ENCODE results near the gene TNNC1.

Gene TNNC1

DNA sequence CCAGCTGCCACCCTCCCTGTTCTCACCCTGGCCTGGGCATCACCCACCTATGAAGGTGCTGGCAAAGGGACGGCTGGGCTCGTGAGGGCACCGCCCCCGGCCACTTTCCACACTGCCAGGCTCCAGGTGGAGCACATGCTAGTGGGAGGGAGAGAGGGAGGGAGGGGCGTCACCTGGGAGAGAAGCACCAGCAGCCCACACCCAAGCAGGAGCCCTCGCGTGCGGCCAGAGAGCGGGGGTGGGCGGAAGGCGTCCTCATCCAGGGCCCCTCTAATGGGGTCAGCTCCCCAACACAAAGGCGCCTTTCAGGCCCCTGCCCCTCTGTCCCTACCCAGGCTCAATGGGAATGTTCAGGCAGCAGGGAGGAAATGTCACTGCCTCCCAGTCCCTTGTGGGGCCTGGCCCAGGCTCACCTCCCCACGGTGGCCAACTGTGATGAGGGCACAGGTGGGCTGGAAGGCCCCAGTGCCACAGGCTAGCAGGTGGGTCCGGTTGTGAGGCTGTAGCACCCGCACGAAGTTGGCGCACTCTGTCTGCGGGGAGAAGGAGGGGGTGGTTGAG lies 12.0 kb downstream of the TNNC1 start:
- no peak for DNase-seq

GRCh38 chr3:52441091-52441771 lies 12.6 kb downstream of the TNNC1 start:
- no peak for DNase-seq

DNA sequence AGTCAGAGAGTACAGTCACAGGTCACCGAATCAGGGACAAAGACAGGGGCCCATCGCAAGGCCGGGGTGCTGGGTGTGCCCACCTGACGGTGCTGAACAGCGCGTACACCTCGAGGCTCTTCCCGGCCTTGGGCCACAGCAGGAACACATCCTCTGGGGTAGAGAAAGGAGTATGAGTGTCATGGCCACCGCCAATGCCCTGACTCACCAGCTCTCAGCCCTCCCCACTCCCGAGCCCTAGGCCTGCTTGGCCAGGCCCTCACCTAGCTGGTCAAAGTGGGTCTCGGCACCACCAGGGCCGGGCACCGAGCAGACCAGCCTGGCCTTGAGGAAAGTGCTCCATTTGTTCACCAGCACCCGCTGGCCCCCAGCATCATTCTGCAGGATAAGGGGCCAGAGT lies 13.2 kb downstream of the TNNC1 start:
- DNase-seq, result no peak

GRCh38 chr3:52440249-52440551 lies 13.6 kb downstream of the TNNC1 start:
- DNase-seq, result no peak

DNA sequence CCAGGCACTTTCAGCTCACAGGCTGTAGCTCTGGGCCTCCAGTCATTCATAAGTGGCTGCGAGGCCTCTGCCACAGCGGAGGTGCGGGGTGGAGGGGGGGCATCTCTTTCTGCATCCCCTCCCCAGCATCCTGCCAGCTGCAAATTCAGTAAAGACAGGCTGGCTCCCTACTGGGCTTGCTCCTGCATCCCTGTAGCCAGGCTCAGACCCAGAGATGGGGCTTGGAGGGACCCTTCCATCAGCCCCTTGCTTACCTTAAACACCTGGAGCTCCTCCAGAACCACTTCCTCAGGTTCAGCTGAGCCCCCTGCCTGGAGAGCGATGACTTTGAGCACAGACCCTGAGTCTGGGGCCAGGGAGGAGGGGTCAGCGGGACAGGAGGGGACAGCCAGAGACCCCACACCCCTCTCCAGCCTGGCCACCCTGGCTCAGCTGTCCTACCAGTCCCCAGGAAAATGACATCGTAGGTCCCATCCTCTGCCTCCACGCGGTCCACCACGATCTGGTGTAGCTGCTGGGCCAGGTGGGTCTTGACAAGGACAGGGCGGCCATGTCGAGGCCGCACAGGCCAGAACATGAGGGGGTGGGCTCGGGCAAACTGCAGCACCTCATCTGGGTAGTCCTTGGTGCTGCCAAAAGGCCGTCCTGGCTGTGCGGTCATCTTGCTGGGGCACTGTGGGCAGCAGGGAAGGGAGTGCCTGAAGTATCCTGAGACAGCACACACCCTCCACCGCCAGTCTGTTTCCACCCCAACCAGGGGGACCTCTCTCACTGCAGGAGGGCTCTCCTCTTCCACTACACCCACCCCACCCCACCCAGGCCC lies 14.2 kb downstream of the TNNC1 start:
- DNase-seq, result no peak

DNA sequence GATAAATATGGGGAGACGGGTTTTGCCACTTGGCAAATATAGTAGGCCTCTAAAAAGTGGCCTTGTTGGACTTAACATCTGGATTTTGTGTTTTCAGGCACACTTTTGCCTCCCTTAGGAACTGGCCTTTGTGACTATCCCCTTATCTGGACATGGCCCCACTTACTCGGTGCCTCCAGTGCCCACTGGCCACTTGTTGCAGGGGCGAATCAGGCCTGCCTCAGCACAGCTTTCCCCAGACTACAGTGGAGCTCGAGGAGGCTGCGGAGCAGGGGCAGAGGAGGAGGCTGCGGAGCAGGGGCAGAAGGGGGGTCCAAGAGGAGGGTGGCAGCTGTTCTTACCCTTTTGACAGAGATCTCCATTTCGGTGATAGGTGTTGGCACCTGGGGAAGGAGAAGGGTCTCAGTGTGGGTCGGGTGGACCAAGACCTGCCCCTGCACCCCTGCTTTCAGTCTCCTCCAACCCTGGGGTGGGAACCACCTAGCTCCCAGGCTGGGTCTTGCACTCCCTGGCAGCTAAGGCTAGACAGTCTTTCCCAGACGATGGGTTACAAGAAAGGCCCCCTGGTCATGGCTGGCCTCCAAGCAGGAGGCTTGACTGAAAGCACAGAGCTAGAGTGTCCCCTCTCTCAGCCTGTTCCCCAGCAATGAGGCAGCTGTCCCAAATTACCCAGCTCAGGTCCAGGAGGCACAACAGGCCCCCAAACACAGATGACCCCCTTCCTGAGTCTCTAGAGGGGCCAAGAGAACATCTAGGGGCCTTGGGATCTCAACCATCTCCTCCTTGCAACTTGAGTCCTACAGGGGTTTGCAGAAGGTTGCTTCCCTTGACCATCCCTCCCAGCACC lies 15.0 kb downstream of the TNNC1 start:
- no peak for DNase-seq

DNA sequence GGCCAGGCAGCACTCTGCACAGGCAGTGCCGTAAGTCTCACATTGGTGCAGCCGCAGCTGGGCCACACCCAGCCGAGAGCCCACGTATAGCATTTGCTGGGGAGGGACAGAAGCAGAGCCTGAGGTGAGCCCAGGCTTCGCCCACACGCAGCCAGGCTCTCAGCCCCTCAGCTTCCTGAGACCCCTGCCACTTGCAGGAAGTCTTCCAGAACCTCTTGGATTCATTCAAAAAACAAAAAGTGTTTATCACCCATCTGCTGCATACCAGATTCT lies 15.8 kb downstream of the TNNC1 start:
- no peak for DNase-seq

GRCh38 chr3:52437326-52438103 lies 16.3 kb downstream of the TNNC1 start:
- no peak for DNase-seq

DNA sequence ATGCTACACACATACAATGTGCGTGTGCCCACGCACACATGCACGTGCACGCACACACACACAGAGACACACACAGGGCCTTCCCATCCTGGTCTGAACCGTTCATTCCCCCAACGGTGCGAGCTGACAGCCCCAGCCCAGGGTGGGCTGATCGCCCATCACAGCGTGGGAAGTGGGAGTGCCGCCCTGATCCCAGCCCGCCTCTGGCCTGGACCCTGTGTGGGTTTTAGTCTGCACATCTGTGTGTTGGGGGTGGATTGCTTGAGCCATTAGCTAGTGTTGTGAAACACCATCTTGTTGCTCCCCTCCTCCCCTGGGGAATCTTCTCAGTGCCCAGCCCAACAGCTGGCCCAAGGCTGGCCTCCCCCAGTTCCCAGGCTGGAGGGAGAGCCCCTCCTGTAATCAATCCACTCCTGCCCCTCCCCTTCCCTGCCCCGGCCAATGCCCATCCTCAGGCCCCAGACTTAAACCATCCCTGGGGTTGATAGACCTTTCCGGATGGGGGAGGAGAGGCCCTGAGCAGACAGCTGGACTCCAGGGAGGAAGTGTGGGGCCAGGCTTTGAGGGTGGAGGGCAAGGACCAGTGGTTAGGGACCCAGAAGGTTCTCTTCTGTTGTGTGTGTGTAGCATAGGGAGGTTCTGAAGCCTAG lies 17.2 kb downstream of the TNNC1 start:
- no peak for DNase-seq

- DNase-seq, result no peak
These were observed 18.4 kb downstream of the TNNC1 start for GRCh38 chr3:52435246-52436101.

DNA sequence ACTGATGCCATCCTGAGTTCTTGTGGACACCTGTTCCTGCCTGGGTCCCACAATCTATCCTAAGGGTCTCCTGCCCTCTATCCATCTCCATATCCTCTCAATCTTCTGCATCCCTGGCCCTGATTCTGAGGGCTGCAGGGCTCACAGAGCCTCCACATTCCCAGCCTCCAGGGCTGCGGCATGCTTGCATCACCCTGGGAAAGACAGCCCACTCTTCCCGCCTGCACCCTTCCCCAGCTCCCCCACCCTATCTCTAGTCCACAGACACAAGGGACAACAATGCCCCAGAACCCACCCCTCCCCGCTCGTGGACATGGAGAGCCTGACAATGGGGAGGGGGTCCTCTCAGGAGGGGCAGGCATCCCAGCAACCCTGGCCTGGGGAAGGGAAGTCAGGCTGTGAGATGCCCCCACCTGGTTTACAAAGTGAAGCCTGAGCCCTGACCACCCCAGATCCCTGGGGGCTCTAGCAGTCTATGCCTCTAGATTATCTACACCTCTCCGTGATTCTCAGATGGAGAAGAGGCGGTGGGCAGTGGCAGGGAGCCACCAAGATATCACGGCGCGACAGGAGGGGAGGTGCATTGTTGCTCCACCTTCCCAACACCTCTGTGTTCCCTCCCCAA lies 19.2 kb downstream of the TNNC1 start:
- DNase-seq, result no peak

- DNase-seq, result no peak
These were observed 19.8 kb downstream of the TNNC1 start for GRCh38 chr3:52433996-52434479.

- DNase-seq, result no peak
These were observed 20.4 kb downstream of the TNNC1 start for GRCh38 chr3:52433328-52433995.

DNA sequence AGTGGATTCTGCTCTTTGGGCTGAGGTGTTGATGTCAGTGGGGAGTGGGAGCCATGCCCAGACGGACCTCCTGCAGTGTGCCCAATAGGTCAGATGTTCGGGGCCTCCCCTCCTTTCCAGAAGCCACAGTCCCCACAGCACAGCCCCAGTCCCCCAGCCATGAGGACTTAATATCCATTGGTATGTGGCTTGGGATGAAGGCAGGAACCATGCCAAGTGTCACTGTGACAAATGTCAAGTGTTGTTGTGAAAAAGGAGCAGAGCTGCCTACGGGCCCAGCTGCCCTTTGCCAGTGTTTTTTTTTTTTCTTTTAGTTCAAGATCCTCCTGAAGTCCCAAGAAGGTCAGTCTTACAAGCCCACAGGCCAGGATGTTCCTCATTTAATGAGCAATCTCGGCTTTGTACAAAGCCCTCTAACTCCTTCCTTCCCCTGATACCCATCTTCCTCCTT lies 21.1 kb downstream of the TNNC1 start:
- no peak for DNase-seq

- DNase-seq, result no peak
These were observed 21.6 kb downstream of the TNNC1 start for GRCh38 chr3:52432225-52432624.

- no peak for DNase-seq
These were observed 22.2 kb downstream of the TNNC1 start for GRCh38 chr3:52431459-52432223.

GRCh38 chr3:52430416-52430810 lies 23.4 kb downstream of the TNNC1 start:
- DNase-seq, result no peak

DNA sequence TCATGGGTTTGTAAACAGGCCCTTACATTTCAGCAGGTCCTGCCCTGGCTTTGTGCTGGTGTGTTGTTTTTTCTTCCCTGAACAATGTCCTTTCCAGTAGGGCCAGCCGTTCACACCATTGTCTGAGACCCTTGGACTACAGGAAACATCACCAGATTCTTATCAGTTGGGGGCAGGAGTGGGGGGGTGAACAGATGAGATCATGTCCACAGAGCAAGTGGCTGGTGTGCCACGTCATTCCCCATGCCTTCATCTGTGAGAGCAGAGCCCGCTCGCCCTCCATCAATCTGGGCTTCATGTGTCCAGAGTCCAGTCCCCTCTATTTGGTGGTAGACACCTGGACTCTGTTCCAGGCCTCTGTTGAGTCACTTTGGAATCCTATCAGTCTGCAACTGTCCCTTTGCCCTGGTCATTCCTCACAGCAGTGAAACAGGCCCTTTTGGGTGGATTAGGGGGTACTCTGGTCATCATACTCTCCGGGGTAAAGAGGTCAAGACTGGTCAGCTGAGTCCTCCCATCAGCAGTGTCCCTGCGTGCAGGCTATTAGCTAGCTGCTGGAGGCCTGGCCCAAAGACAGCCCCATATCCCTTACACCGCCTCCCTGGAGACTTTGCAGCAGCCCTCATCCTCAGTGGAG lies 23.9 kb downstream of the TNNC1 start:
- no peak for DNase-seq

- DNase-seq, result no peak
These were observed 24.8 kb downstream of the TNNC1 start for GRCh38 chr3:52429031-52429430.
